Muscle layer of duodenum (tissue), 2 donors: ENCODE data around the gene CMKLR1.

Experiments used
- H3K27ac ChIP-seq: one replicate; pipeline ENCODE4 v1.7.0; 2013; ENCODE audit warnings: mild to moderate bottlenecking, low read length
- H3K27me3 ChIP-seq: one replicate; pipeline ENCODE4 v1.7.0; 2013; ENCODE audit warnings: low read depth, mild to moderate bottlenecking, control low read depth, low read length
- H3K36me3 ChIP-seq, 2 donors: one replicate each; pipeline ENCODE4 v1.7.0; 2013; ENCODE audit warnings: low read length in 2 of 2, control low read depth in 1 of 2, mild to moderate bottlenecking in 1 of 2; ENCODE audit not compliant: insufficient read depth in 2 of 2, control insufficient read depth in 1 of 2
- H3K4me1 ChIP-seq, 2 donors: one replicate each; pipeline ENCODE4 v1.7.0; 2013; ENCODE audit warnings: low read length in 2 of 2, mild to moderate bottlenecking in 2 of 2, control low read depth in 1 of 2, moderate library complexity in 1 of 2; ENCODE audit not compliant: insufficient read depth in 2 of 2, control insufficient read depth in 1 of 2
- H3K4me3 ChIP-seq, 2 donors: one replicate each; pipeline ENCODE4 v1.7.0; 2013; ENCODE audit warnings: low read length in 2 of 2, low read depth in 1 of 2, mild to moderate bottlenecking in 1 of 2
- H3K9me3 ChIP-seq, 2 donors: one replicate each; pipeline ENCODE4 v1.7.0; 2013; ENCODE audit warnings: low read length in 2 of 2, control low read depth in 1 of 2, mild to moderate bottlenecking in 1 of 2; ENCODE audit not compliant: control insufficient read depth in 1 of 2
- donor health status: healthy.

CMKLR1 gene

DNA sequence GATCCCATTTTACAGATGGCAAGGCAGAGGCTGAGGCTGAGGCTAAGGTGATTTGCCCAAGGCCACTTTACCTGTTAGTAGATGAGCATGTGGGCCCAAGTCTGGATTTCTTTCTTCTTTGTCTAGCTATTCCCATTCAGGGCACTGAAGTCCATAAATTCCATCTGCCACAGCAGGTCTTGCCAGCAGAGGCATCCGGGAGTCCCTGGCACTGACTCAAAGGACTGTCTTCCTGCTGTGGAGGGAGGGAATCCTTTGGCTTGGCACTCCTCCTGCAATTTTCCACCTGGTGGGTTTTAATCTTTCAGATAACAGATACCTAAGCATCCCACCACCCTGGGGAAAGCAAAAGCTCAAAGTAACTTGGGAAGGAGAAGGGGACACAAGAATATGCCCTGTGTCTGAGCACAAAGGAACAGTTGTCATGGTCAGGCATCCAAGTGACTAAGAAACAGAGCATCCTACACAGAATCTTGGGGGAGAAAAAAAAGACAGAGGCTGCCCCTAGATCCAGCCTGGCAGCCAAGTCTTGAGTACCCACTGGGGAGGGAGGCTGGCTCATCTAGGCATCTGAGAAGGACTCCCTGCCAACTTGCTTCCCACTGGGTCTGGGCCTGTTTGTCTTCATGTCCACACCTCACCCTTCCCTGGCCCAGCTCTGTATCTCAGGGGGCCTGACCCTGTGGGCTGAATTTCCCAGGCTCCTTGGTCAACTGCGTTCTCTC, 35.6 kb upstream of the CMKLR1 start:
- no peaks in the 10 kb centered on the region for H3K4me1 ChIP-seq
- no peak overlapping the region for H3K4me3 ChIP-seq
- no peaks in the 10 kb centered on the region for H3K27me3 ChIP-seq
- H3K9me3 ChIP-seq, result peaks cover 7 to 25% of the 10 kb centered on the region in 2 donors
- H3K27ac ChIP-seq, result no peak overlapping the region
- no peaks in the 10 kb centered on the region for H3K36me3 ChIP-seq

GRCh38 chr12:108373111-108373510, 34.0 kb upstream of the CMKLR1 start:
- H3K27ac ChIP-seq, result no peak overlapping the region
- no peaks in the 10 kb centered on the region for H3K27me3 ChIP-seq
- no peaks in the 10 kb centered on the region for H3K36me3 ChIP-seq
- H3K4me1 ChIP-seq, result no peaks in the 10 kb centered on the region
- H3K4me3 ChIP-seq, result no peak overlapping the region
- H3K9me3 ChIP-seq, result peaks cover 7 to 25% of the 10 kb centered on the region in 2 donors

DNA sequence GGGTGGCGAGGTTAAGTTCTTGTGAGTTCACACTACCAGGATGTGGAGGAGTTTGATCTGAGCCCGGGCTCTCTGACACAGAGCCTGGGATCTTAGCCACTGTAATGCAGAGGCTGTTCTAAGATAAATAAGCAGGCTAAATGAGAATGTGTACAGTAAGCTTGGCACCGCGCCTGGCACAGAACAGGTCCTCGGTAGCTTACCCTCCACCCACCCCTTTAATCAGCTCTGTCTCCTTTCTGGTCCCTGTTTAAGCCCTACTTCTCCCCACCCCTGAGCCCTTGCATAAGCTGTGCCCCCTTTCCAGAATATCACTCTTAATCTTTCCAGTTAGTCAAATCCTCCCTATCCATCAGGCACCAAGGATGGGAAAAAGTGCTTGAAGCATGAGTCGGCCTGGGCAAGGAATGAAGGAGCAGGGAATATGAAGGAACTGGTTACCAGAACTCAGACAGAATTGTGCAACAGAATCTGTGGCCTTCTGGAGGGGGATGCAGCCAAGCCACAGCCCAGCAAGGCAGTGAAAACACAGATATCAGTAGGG, 32.8 kb upstream of the CMKLR1 start:
- H3K36me3 ChIP-seq, result no peaks in the 10 kb centered on the region
- H3K9me3 ChIP-seq, result peaks cover 7 to 25% of the 10 kb centered on the region in 2 donors
- H3K27ac ChIP-seq, result no peak overlapping the region
- no peak overlapping the region for H3K4me3 ChIP-seq
- H3K4me1 ChIP-seq, result no peaks in the 10 kb centered on the region
- H3K27me3 ChIP-seq, result no peaks in the 10 kb centered on the region

GRCh38 chr12:108370415-108370814, 31.3 kb upstream of the CMKLR1 start:
- Histone ChIP-seq H3K9me3 (peaks cover 7 to 17% of the 10 kb centered on the region in 2 donors), H3K4me3 (no peak overlapping the region), H3K27ac (no peak overlapping the region), H3K36me3 (no peaks in the 10 kb centered on the region), H3K27me3 (no peaks in the 10 kb centered on the region), H3K4me1 (no peaks in the 10 kb centered on the region)

GRCh38 chr12:108369736-108370396, 30.8 kb upstream of the CMKLR1 start:
- H3K9me3 ChIP-seq, result peaks cover 7 to 16% of the 10 kb centered on the region in 2 donors
- H3K36me3 ChIP-seq, result no peaks in the 10 kb centered on the region
- no peaks in the 10 kb centered on the region for H3K4me1 ChIP-seq
- no peak overlapping the region for H3K4me3 ChIP-seq
- no peaks in the 10 kb centered on the region for H3K27me3 ChIP-seq
- H3K27ac ChIP-seq, result no peak overlapping the region

DNA sequence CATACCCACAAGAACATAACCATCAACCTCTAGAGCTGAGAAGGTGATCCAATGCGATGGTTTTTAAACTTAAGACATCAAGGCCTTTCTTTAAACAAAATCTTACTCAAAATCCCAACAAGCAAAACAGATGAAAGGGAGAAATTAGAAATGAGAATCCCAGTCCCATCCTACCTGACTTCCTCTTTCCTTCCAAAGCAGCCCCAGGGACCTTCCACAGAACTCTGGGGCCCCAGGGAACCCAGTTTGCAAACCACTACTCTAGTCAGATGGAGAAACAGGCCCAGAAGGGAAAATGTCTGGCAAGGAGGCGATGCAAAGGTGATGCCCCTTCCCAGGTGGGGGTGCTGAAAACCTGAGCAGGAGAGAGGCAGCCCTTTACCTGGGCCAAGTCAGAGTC, 29.0 kb upstream of the CMKLR1 start:
- Histone ChIP-seq H3K27me3 (no peaks in the 10 kb centered on the region), H3K9me3 (peaks cover 0 to 4% of the 10 kb centered on the region in 2 donors), H3K4me3 (no peak overlapping the region), H3K27ac (no peak overlapping the region), H3K4me1 (no peaks in the 10 kb centered on the region), H3K36me3 (no peaks in the 10 kb centered on the region)

DNA sequence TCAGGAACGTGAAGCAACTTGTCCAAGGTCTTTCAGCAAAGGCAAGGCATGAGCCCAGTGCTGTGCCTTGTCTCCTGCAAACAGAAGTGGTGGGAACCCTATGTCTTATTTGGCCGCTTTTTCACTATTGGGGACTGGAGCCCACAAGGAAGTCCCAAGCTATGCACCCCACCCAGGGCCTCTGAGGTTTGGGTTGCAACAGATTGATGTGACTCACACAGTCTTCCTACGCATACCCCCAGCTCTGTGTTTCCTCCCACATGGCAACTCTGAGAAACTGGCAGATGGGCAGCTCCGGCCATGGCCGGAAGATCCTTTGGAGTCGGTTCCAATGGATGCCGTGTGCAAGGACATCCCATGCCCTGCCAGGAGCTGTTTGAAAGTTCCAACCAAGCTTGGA, 28.3 kb upstream of the CMKLR1 start:
- Histone ChIP-seq H3K27me3 (no peaks in the 10 kb centered on the region), H3K27ac (no peak overlapping the region), H3K9me3 (no peaks in the 10 kb centered on the region), H3K4me1 (no peaks in the 10 kb centered on the region), H3K36me3 (no peaks in the 10 kb centered on the region), H3K4me3 (no peak overlapping the region)

DNA sequence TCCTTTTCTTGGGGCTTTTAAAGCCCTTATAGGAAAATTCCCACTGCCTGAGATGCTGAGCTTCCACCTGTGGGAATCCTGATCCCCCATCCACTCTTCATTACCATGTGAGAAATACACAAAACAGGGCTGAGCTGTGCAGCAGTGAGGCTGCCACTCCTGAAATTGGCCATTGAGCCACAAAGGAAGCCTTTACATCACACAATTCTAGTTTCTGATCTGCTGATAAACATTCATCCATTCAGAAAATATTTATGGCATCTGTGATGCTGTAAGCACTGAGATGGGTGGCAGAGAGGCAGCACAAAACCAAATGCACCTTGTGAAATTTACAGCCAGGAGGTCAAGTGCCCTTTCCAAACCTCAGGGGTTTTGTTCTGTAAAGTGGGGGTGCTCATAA, 26.2 kb upstream of the CMKLR1 start:
- Histone ChIP-seq H3K4me1 (no peaks in the 10 kb centered on the region), H3K27me3 (no peaks in the 10 kb centered on the region), H3K27ac (no peak overlapping the region), H3K9me3 (no peaks in the 10 kb centered on the region), H3K36me3 (no peaks in the 10 kb centered on the region), H3K4me3 (no peak overlapping the region)

DNA sequence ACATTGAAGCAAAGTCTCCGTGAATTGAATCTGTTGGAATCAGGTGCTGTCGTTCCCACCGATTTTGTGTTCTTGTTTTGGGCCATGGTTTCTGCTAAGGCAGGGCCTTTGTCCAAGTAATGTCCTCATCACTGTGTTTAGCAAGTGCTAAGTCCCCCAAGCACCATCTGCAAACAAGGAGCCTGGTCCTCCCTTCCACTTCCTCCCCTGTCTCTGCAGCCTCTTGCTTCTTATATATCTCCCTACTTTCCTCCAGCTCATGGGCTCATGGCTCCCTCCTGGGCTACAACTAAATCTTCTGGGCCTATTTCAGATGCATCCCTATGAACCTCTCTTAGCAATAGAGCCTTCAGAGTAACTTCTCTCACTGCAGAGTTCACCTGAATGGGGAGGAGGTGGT, 25.8 kb upstream of the CMKLR1 start:
- no peak overlapping the region for H3K27ac ChIP-seq
- H3K27me3 ChIP-seq, result no peaks in the 10 kb centered on the region
- no peak overlapping the region for H3K4me3 ChIP-seq

DNA sequence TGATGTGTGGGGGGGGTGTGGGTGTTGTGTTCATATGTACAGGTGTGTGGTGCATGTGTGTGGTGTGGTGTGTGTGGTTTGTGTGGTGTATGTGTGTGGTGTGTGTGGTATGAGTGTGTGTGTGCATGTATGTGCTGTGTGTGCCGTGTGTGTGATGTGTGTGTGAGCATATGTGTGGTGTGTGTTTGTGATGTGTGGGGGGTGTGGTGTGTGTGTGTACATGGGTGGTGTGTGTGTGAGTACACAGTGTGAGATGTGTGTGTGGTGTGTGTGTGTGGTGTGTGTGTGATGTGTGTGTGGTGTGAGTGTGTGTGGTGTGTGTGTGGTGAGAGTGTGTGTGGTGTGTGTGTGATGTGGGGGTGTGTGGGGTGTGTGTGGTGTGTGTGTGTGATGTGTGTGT, 24.5 kb upstream of the CMKLR1 start:
- Histone ChIP-seq H3K9me3 (no peaks in the 10 kb centered on the region), H3K4me3 (no peak overlapping the region), H3K27me3 (no peaks in the 10 kb centered on the region), H3K36me3 (no peaks in the 10 kb centered on the region), H3K4me1 (no peaks in the 10 kb centered on the region), H3K27ac (no peak overlapping the region)

More for the DNA sequence above, 25.8 kb upstream of the CMKLR1 start:
- Histone ChIP-seq H3K36me3 (no peaks in the 10 kb centered on the region), H3K9me3 (no peaks in the 10 kb centered on the region), H3K4me1 (no peaks in the 10 kb centered on the region)

DNA sequence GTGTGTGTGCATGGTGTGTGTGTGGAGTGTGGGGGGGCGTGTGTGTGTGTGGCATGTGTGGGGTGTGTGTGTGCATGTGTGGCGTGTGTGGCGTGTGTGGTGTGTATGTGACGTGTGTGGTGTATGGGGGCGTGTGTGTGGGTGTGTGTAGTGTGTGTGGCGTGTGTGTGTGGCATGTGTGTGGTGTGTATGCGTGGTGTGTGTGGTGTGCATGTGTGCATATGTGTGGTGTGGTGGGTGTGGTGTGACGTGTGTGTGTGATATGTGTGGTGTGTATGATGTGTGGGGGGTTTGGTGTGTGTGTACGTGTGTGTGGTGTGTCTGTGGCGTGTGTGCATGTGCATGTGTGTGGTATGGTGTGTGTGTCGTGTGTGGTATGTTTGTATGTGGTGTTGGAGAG, 24.1 kb upstream of the CMKLR1 start:
- Histone ChIP-seq H3K9me3 (no peaks in the 10 kb centered on the region), H3K4me1 (no peaks in the 10 kb centered on the region), H3K36me3 (no peaks in the 10 kb centered on the region), H3K4me3 (no peak overlapping the region), H3K27me3 (no peaks in the 10 kb centered on the region), H3K27ac (no peak overlapping the region)
